Nephron (organoid): ENCODE measurements around the gene ELOA.

ENCODE experiments used
- H3K27ac Mint-ChIP-seq, 3 experiments: 2 replicates each; pipeline ENCODE4 v1.8.0; 2020; ENCODE audit warnings: mixed read lengths in 3 of 3, mild to moderate bottlenecking in 2 of 3, moderate library complexity in 1 of 3
- H3K27me3 Mint-ChIP-seq: 2 replicates; pipeline ENCODE4 v1.8.0; 2021; ENCODE audit warnings: low read depth, mild to moderate bottlenecking, moderate library complexity, mixed read lengths
- H3K36me3 Mint-ChIP-seq: 2 replicates; pipeline ENCODE4 v1.8.0; 2020; ENCODE audit warnings: low read depth, mixed read lengths
- H3K4me1 Mint-ChIP-seq: 2 replicates; pipeline ENCODE4 v1.8.0; 2020; ENCODE audit warnings: mixed read lengths
- H3K4me3 Mint-ChIP-seq, 3 experiments: 2 replicates each; pipeline ENCODE4 v1.8.0; 2020; ENCODE audit warnings: mild to moderate bottlenecking in 3 of 3, mixed read lengths in 3 of 3, moderate library complexity in 2 of 3
- H3K9me3 Mint-ChIP-seq: 2 replicates; pipeline ENCODE4 v1.8.0; 2020; ENCODE audit warnings: mixed read lengths
- CTCF ChIP-seq, 3 experiments: fragments of 200-600 bp; sonication (generic); IDR thresholded peaks; one replicate each; pipeline ENCODE4 v1.5.0; 2021; ENCODE audit warnings: antibody characterized with exemption in 3 of 3; ENCODE audit not compliant: unreplicated experiment in 3 of 3

The ELOA gene

GRCh38 chr1:23745515-23745914 lies 2.2 kb downstream of the ELOA start:
- peak; percentile 25 to 49 (median 31) for TF ChIP-seq CTCF (IDR thresholded peaks at IDR 0.05; ENCODE audit: unreplicated experiment in 3 of 3)
- H3K4me1 Mint-ChIP-seq, result peaks cover 29% of the 10 kb centered on the region
- peak overlapping the region in 2 of 3 experiments; percentile 79 to 94 for H3K27ac Mint-ChIP-seq
- peak overlapping the region; percentile 90 to 95 (median 94) for H3K4me3 Mint-ChIP-seq
- H3K9me3 Mint-ChIP-seq, result no peaks in the 10 kb centered on the region
- H3K27me3 Mint-ChIP-seq, result no peaks in the 10 kb centered on the region
- peaks cover 26% of the 10 kb centered on the region for H3K36me3 Mint-ChIP-seq

GRCh38 chr1:23748016-23748415 lies 4.7 kb downstream of the ELOA start:
- no peaks in the 10 kb centered on the region for H3K9me3 Mint-ChIP-seq
- peaks cover 42% of the 10 kb centered on the region for H3K36me3 Mint-ChIP-seq
- no peak overlapping the region for H3K4me3 Mint-ChIP-seq
- H3K4me1 Mint-ChIP-seq, result peaks cover 19% of the 10 kb centered on the region
- no peaks in the 10 kb centered on the region for H3K27me3 Mint-ChIP-seq
- TF ChIP-seq CTCF (IDR thresholded peaks at IDR 0.05; ENCODE audit: unreplicated experiment in 3 of 3), result no peak
- no peak overlapping the region for H3K27ac Mint-ChIP-seq

GRCh38 chr1:23751050-23751814 lies 8.0 kb downstream of the ELOA start:
- no peak overlapping the region for H3K4me3 Mint-ChIP-seq

GRCh38 chr1:23751815-23752200 lies 8.5 kb downstream of the ELOA start:
- Mint-ChIP-seq H3K27ac (peak overlapping the region in 2 of 3 experiments; percentile 8 to 37), H3K9me3 (no peaks in the 10 kb centered on the region), H3K27me3 (no peaks in the 10 kb centered on the region), H3K4me1 (peaks cover 2% of the 10 kb centered on the region), H3K36me3 (peaks cover 67% of the 10 kb centered on the region), H3K4me3 (no peak overlapping the region)
- no peak for TF ChIP-seq CTCF (IDR thresholded peaks at IDR 0.05; ENCODE audit: unreplicated experiment in 3 of 3)

More at GRCh38 chr1:23751050-23751814, 8.0 kb downstream of the ELOA start:
- H3K27ac Mint-ChIP-seq, result peak overlapping the region in 2 of 3 experiments; percentile 8 to 37
- no peaks in the 10 kb centered on the region for H3K9me3 Mint-ChIP-seq
- peaks cover 66% of the 10 kb centered on the region for H3K36me3 Mint-ChIP-seq
- peaks cover 4% of the 10 kb centered on the region for H3K4me1 Mint-ChIP-seq
- H3K27me3 Mint-ChIP-seq, result no peaks in the 10 kb centered on the region
- peak; percentile 48 to 64 (median 62) for TF ChIP-seq CTCF (IDR thresholded peaks at IDR 0.05; ENCODE audit: unreplicated experiment in 3 of 3)

- Mint-ChIP-seq H3K27me3 (no peaks in the 10 kb centered on the region), H3K27ac (no peak overlapping the region), H3K36me3 (peaks cover 71% of the 10 kb centered on the region), H3K9me3 (no peaks in the 10 kb centered on the region), H3K4me1 (no peaks in the 10 kb centered on the region), H3K4me3 (no peak overlapping the region)
- no peak for TF ChIP-seq CTCF (IDR thresholded peaks at IDR 0.05; ENCODE audit: unreplicated experiment in 3 of 3)
Measured at GRCh38 chr1:23752909-23753308, 9.6 kb downstream of the ELOA start.

- TF ChIP-seq CTCF (IDR thresholded peaks at IDR 0.05; ENCODE audit: unreplicated experiment in 3 of 3), result no peak
- Mint-ChIP-seq H3K9me3 (no peaks in the 10 kb centered on the region), H3K4me3 (no peak overlapping the region), H3K27me3 (no peaks in the 10 kb centered on the region), H3K36me3 (peaks cover 79% of the 10 kb centered on the region), H3K4me1 (no peaks in the 10 kb centered on the region), H3K27ac (no peak overlapping the region)
Measured at GRCh38 chr1:23756676-23757075, 13.4 kb downstream of the ELOA start.
